Measurements from ENCODE around the gene CRYBG1.

GRCh38 chr6:106525882-106526275, 165.4 kb downstream of the CRYBG1 start:
- TF ChIP-seq, protein P1, sequence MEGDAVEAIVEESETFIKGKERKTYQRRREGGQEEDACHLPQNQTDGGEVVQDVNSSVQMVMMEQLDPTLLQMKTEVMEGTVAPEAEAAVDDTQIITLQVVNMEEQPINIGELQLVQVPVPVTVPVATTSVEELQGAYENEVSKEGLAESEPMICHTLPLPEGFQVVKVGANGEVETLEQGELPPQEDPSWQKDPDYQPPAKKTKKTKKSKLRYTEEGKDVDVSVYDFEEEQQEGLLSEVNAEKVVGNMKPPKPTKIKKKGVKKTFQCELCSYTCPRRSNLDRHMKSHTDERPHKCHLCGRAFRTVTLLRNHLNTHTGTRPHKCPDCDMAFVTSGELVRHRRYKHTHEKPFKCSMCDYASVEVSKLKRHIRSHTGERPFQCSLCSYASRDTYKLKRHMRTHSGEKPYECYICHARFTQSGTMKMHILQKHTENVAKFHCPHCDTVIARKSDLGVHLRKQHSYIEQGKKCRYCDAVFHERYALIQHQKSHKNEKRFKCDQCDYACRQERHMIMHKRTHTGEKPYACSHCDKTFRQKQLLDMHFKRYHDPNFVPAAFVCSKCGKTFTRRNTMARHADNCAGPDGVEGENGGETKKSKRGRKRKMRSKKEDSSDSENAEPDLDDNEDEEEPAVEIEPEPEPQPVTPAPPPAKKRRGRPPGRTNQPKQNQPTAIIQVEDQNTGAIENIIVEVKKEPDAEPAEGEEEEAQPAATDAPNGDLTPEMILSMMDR (IDR thresholded peaks at IDR 0.05; ENCODE audit: insufficient read depth, low read length): no peak
- TF ChIP-seq POLR2AphosphoS5 (IDR thresholded peaks at IDR 0.05; ENCODE audit: low read depth): no peak
- TF ChIP-seq, protein P2, sequence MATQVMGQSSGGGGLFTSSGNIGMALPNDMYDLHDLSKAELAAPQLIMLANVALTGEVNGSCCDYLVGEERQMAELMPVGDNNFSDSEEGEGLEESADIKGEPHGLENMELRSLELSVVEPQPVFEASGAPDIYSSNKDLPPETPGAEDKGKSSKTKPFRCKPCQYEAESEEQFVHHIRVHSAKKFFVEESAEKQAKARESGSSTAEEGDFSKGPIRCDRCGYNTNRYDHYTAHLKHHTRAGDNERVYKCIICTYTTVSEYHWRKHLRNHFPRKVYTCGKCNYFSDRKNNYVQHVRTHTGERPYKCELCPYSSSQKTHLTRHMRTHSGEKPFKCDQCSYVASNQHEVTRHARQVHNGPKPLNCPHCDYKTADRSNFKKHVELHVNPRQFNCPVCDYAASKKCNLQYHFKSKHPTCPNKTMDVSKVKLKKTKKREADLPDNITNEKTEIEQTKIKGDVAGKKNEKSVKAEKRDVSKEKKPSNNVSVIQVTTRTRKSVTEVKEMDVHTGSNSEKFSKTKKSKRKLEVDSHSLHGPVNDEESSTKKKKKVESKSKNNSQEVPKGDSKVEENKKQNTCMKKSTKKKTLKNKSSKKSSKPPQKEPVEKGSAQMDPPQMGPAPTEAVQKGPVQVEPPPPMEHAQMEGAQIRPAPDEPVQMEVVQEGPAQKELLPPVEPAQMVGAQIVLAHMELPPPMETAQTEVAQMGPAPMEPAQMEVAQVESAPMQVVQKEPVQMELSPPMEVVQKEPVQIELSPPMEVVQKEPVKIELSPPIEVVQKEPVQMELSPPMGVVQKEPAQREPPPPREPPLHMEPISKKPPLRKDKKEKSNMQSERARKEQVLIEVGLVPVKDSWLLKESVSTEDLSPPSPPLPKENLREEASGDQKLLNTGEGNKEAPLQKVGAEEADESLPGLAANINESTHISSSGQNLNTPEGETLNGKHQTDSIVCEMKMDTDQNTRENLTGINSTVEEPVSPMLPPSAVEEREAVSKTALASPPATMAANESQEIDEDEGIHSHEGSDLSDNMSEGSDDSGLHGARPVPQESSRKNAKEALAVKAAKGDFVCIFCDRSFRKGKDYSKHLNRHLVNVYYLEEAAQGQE (IDR thresholded peaks at IDR 0.05; ENCODE audit: insufficient replicate concordance, low read depth): no peak
